ENCODE measurements around the gene ANKRD12. TPM values are rescaled to one million over a fixed set of nuclear protein-coding genes. Genes with fewer than 3 reads are reported as not detected.
"Not testable (repeated sequence)": the region's sequence is repeated elsewhere in the genome, so short reads cannot be mapped to it uniquely, and the experiment has no call there.

Gene ANKRD12
- total RNA-seq, 1 donor from 2014 or later = 9.2 TPM

- DNase-seq (ENCODE audit: low read depth) (no peak), FAIRE-seq (no peak)
- Histone ChIP-seq H3K27me3 (ENCODE audit: control insufficient read depth, insufficient read depth, low read length) (no peaks in the 10 kb centered on the region), H3K36me3 (ENCODE audit: control insufficient read depth, insufficient read depth, low read length) (no peaks in the 10 kb centered on the region), H3K4me3 (ENCODE audit: low read depth, low read length) (no peak overlapping the region)
- TF ChIP-seq CTCF (IDR thresholded peaks at IDR 0.05; ENCODE audit: insufficient read depth, low read length, severe bottlenecking) = no peak
Measured at GRCh38 chr18:9092665-9093064, 43.9 kb upstream of the ANKRD12 start.

GRCh38 chr18:9093109-9093508 is 43.5 kb upstream of the ANKRD12 start:
- H3K4me3 ChIP-seq (ENCODE audit: low read depth, low read length); DNase-seq (ENCODE audit: low read depth); FAIRE-seq; H3K36me3 ChIP-seq (ENCODE audit: control insufficient read depth, insufficient read depth, low read length); H3K27me3 ChIP-seq (ENCODE audit: control insufficient read depth, insufficient read depth, low read length): not testable (repeated sequence)

DNA sequence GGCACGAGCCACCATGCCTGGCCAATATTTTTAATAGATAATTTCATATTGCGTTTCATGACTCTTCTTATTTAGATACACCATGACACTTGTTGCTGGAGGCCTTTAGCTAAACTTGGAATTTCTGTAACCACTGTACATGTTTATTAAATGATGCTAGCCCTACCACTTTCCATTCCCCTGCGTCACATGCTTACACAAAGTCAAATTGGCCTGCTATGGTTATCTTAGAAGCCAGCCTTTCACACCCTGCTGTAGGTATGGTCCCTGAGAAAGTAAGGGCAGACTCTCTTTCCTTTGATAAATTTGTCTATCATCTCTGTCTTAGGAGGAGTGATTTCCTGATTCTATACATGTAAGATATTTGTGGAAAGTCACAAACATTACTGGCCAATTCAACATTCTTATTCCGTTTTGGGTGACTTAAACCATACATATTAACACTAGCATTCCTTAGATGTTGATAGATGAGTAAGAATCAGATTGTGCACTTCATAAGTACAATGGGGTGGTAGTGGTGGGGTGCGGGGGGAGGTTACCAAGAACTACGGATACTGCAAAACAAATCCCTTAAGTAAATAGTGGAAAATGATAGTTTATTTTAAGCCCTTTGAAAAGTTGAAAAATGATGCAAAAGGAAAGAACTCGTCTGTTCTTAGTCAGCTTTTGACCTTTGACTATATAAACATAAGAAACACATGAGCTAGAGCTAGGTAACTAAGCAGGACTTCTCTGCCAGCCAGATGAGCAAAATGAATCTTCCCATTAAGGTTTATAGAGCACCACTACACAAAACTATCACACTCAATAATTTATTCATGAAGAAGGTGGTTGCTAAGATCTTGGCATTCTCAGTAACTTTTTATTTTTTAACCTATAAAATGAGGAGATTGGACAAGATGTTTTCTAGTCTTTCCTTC is 42.0 kb upstream of the ANKRD12 start:
- DNase-seq (ENCODE audit: low read depth) (peak; percentile 80), FAIRE-seq (no peak)
- H3K36me3 ChIP-seq (ENCODE audit: control insufficient read depth, insufficient read depth, low read length) = no peaks in the 10 kb centered on the region
- H3K27me3 ChIP-seq (ENCODE audit: control insufficient read depth, insufficient read depth, low read length) = no peaks in the 10 kb centered on the region
- no peak overlapping the region for H3K4me3 ChIP-seq (ENCODE audit: low read depth, low read length)
- no peak for TF ChIP-seq CTCF (IDR thresholded peaks at IDR 0.05; ENCODE audit: insufficient read depth, low read length, severe bottlenecking)

DNA sequence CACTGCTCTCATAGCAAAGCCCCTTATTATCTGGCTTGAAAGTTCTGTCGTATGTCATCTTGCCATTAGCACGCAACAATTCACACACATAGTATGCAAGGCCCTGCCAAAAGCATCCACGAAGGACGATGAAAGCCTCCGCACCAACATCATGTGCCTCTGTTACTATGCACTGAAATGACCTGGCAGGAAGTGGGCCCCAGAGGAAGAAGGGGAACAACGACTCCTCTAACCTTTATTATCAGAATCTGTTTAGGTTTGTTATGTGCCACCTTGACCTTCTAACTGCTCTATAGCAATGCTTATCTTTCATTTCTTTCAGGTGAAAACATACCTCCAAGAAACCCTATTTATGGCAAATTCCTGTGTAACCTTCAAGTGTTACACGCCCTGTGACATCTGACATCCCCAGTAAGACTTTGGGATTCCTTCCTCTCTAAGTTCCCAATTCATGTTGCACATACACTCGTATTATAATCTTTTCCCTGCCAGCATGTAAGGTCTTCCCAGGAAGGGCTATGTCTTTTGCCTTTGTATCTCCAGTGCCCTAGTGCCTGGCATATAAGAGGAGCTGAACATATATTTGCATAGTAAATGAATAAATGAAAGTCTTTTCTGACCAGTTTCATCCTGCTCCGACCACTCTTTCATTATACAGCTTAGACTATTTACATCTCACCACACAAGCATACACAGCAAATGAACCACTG is 41.1 kb upstream of the ANKRD12 start:
- TF ChIP-seq CTCF (IDR thresholded peaks at IDR 0.05; ENCODE audit: insufficient read depth, low read length, severe bottlenecking) = no peak
- H3K36me3 ChIP-seq (ENCODE audit: control insufficient read depth, insufficient read depth, low read length) = no peaks in the 10 kb centered on the region
- H3K4me3 ChIP-seq (ENCODE audit: low read depth, low read length) = no peak overlapping the region
- H3K27me3 ChIP-seq (ENCODE audit: control insufficient read depth, insufficient read depth, low read length) = no peaks in the 10 kb centered on the region
- no peak for DNase-seq (ENCODE audit: low read depth)
- FAIRE-seq = no peak

GRCh38 chr18:9096007-9096371 is 40.6 kb upstream of the ANKRD12 start:
- FAIRE-seq = no peak
- TF ChIP-seq CTCF (IDR thresholded peaks at IDR 0.05; ENCODE audit: insufficient read depth, low read length, severe bottlenecking) = no peak

GRCh38 chr18:9096685-9097084 is 39.9 kb upstream of the ANKRD12 start:
- FAIRE-seq (no peak), DNase-seq (ENCODE audit: low read depth) (no peak)
- Histone ChIP-seq H3K36me3 (ENCODE audit: control insufficient read depth, insufficient read depth, low read length) (no peaks in the 10 kb centered on the region), H3K27me3 (ENCODE audit: control insufficient read depth, insufficient read depth, low read length) (no peaks in the 10 kb centered on the region), H3K4me3 (ENCODE audit: low read depth, low read length) (no peak overlapping the region)
- no peak for TF ChIP-seq CTCF (IDR thresholded peaks at IDR 0.05; ENCODE audit: insufficient read depth, low read length, severe bottlenecking)

More at GRCh38 chr18:9096007-9096371, 40.6 kb upstream of the ANKRD12 start:
- Histone ChIP-seq H3K36me3 (ENCODE audit: control insufficient read depth, insufficient read depth, low read length) (no peaks in the 10 kb centered on the region), H3K4me3 (ENCODE audit: low read depth, low read length) (no peak overlapping the region), H3K27me3 (ENCODE audit: control insufficient read depth, insufficient read depth, low read length) (no peaks in the 10 kb centered on the region)
- DNase-seq (ENCODE audit: low read depth) = no peak

All from bronchial epithelial cell (primary cell).